ENCODE results near the gene ACTG1. TPM values are rescaled to one million over a fixed set of nuclear protein-coding genes. Genes with fewer than 3 reads are reported as not detected.

ACTG1 gene
- polyA plus RNA-seq, 1 of the 3 experiments (the other 2 are of a cell fraction), result 7,871 TPM

DNA sequence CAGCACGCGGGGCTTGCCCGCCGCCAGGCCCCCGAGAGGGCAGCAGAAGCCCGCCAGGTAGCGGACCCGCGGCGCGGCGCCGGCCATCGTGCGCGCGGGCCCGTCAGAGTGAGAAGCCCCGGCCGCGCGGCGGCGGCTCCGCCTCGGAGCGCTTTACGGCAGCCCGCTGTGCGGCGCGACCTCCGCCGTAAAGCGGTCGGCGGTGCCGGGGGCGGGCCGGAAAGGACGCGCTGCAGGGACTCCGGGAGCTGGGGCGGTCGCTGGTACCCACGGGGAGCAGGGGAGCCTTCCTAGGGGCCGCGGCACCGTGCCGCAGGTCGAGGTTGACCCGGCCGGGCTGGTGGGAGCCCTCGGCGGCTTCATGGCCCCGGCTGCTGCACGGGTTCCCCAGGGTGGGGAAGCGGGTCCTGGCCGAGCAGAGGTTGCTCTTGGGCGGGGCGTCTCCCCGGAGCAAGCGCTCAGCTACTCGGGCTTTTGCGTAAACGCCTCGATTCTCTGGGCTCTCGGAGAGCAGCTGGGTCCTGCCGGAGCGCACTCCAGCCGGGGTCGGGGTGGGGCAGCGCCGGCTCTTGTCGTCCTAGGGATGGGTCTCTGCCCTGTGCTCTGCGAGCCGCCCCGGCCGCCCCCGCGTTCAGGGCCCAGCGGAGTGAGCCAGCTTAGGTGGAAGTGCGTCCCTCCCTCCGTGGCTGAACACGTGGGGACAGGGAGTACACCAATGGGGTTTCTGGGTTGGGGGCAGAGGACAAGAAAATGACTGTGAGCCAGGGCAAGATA lies 39.8 kb upstream of the ACTG1 start, which contains the start of gene FAAP100 (continued):
- TF ChIP-seq, protein P1, sequence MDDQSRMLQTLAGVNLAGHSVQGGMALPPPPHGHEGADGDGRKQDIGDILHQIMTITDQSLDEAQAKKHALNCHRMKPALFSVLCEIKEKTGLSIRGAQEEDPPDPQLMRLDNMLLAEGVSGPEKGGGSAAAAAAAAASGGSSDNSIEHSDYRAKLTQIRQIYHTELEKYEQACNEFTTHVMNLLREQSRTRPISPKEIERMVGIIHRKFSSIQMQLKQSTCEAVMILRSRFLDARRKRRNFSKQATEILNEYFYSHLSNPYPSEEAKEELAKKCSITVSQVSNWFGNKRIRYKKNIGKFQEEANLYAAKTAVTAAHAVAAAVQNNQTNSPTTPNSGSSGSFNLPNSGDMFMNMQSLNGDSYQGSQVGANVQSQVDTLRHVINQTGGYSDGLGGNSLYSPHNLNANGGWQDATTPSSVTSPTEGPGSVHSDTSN (IDR thresholded peaks at IDR 0.05), result no peak
- TF ChIP-seq, protein P2, sequence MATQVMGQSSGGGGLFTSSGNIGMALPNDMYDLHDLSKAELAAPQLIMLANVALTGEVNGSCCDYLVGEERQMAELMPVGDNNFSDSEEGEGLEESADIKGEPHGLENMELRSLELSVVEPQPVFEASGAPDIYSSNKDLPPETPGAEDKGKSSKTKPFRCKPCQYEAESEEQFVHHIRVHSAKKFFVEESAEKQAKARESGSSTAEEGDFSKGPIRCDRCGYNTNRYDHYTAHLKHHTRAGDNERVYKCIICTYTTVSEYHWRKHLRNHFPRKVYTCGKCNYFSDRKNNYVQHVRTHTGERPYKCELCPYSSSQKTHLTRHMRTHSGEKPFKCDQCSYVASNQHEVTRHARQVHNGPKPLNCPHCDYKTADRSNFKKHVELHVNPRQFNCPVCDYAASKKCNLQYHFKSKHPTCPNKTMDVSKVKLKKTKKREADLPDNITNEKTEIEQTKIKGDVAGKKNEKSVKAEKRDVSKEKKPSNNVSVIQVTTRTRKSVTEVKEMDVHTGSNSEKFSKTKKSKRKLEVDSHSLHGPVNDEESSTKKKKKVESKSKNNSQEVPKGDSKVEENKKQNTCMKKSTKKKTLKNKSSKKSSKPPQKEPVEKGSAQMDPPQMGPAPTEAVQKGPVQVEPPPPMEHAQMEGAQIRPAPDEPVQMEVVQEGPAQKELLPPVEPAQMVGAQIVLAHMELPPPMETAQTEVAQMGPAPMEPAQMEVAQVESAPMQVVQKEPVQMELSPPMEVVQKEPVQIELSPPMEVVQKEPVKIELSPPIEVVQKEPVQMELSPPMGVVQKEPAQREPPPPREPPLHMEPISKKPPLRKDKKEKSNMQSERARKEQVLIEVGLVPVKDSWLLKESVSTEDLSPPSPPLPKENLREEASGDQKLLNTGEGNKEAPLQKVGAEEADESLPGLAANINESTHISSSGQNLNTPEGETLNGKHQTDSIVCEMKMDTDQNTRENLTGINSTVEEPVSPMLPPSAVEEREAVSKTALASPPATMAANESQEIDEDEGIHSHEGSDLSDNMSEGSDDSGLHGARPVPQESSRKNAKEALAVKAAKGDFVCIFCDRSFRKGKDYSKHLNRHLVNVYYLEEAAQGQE (IDR thresholded peaks at IDR 0.05; ENCODE audit: low read depth, low read length), result 0 out of 2 replicates have a peak, but pooled peaks have one; percentile 41
- TF ChIP-seq, protein P3, sequence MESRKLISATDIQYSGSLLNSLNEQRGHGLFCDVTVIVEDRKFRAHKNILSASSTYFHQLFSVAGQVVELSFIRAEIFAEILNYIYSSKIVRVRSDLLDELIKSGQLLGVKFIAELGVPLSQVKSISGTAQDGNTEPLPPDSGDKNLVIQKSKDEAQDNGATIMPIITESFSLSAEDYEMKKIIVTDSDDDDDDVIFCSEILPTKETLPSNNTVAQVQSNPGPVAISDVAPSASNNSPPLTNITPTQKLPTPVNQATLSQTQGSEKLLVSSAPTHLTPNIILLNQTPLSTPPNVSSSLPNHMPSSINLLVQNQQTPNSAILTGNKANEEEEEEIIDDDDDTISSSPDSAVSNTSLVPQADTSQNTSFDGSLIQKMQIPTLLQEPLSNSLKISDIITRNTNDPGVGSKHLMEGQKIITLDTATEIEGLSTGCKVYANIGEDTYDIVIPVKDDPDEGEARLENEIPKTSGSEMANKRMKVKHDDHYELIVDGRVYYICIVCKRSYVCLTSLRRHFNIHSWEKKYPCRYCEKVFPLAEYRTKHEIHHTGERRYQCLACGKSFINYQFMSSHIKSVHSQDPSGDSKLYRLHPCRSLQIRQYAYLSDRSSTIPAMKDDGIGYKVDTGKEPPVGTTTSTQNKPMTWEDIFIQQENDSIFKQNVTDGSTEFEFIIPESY (IDR thresholded peaks at IDR 0.05; ENCODE audit: borderline replicate concordance, low read depth), result peak; percentile 75; the same call in 1 of the 2 replicates
- TF ChIP-seq EZH2phosphoT487 (IDR thresholded peaks at IDR 0.05; ENCODE audit: borderline replicate concordance, low read depth), result no peak
- TF ChIP-seq TEAD4 (IDR thresholded peaks at IDR 0.05; ENCODE audit: borderline replicate concordance, insufficient read depth), result 0 out of 2 replicates have a peak, but pooled peaks have one; percentile 6
- TF ChIP-seq RCOR1 (IDR thresholded peaks at IDR 0.05; ENCODE audit: low read length), result no peak
- peak; percentile 40 for TF ChIP-seq YY1 (IDR thresholded peaks at IDR 0.05; ENCODE audit: low read depth)

DNA sequence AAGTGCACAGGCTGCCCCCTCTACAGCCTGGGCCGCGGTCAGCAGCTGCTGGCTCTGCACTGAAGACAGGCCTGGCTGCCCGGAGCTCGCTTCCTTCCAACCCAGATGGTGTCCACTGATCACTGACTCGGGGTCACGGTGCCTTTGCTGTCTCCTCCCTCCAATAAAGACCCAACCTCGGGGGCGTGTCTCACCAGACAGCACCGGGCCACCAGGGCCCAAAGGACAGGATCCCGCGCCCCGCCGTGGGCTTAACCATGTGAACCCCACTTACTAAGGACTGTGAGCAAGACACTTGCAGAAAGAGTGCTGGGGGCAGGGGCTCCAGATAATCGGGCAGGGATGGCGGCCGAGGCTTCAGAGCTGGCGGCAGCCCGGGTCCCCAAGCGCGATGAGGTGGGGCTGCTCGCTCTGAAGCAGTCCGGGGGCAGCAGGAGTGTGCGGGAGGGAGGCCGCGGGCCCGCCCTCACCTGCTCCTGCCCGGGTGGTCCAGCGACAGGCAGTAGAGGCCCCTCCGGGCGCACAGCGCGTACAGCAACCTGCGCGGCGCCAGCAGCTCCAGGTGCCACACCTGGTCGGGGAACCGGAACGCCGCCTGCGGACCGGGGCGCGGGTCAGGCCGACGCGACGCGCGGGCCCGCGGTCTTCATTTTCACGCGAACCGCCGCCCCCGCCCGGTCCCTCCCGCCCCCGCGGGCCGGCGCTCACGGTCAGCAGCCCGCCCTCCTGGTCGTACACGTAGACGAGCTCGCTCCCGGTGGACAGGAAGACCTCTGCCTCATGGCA lies 39.1 kb upstream of the ACTG1 start:
- DNase-seq, result peak; percentile 85
- Histone ChIP-seq H2AFZ (ENCODE audit: low read depth) (peak overlapping the region; percentile 72), H3K9me2 (no peaks in the 10 kb centered on the region), H3K36me3 (replicated peaks in 1 of 2; ENCODE audit: control insufficient read depth in 1 of 2, insufficient read depth in 2 of 2, low read length in 1 of 2) (peaks cover 16 to 38% of the 10 kb centered on the region in 2 experiments), H3K4me3 (ENCODE audit: low read depth in 2 of 2, low read length in 1 of 2) (peak overlapping the region; percentile 78 to 89), H3K27ac (ENCODE audit: low read depth in 2 of 2, low read length in 1 of 2) (peak overlapping the region; percentile 81 to 90; a peak in 3 of 4 replicates), H3K9me3 (no peaks in the 10 kb centered on the region), H3K9ac (peak overlapping the region; percentile 82), H3K4me2 (peak overlapping the region; percentile 100), H3F3A (replicated peaks; ENCODE audit: insufficient read depth) (peaks cover 40% of the 10 kb centered on the region), H4K20me1 (ENCODE audit: insufficient read depth) (peaks cover 17% of the 10 kb centered on the region; the same call in 1 of the 2 replicates), H3K27me3 (ENCODE audit: insufficient read depth) (no peaks in the 10 kb centered on the region), H3K4me1 (ENCODE audit: control insufficient read depth in 1 of 2, insufficient read depth in 2 of 2, low read depth in 1 of 2, low read length in 1 of 2) (peaks cover 21 to 26% of the 10 kb centered on the region in 2 experiments; a peak in 3 of 4 replicates), H3K79me2 (ENCODE audit: insufficient read depth) (peaks cover 52% of the 10 kb centered on the region)
- ChIA-PET POLR2A (interaction anchor here (0.6 to 1.9 kb wide), 12 partner anchors 8 to 746 kb away, joined by 3 to 12 read pairs (median 3); partner anchors contain the start of genes ACTG1, BAHCC1 and SLC38A10), CTCF (interaction anchor here (0.8 to 3.3 kb wide), 9 partner anchors 8 to 299 kb away, joined by 3 to 24 read pairs (median 4); no protein-coding TSS in a partner anchor)
- peak; percentile 67 for TF ChIP-seq MXI1 (IDR thresholded peaks at IDR 0.05; ENCODE audit: low read depth, low read length)
- no peak for TF ChIP-seq SMC3 (IDR thresholded peaks at IDR 0.05; ENCODE audit: low read depth, low read length)
- no peak for TF ChIP-seq RCOR1 (IDR thresholded peaks at IDR 0.05; ENCODE audit: low read length)
- TF ChIP-seq, protein P1 (IDR thresholded peaks at IDR 0.05), result no peak
- TF ChIP-seq, protein P4, sequence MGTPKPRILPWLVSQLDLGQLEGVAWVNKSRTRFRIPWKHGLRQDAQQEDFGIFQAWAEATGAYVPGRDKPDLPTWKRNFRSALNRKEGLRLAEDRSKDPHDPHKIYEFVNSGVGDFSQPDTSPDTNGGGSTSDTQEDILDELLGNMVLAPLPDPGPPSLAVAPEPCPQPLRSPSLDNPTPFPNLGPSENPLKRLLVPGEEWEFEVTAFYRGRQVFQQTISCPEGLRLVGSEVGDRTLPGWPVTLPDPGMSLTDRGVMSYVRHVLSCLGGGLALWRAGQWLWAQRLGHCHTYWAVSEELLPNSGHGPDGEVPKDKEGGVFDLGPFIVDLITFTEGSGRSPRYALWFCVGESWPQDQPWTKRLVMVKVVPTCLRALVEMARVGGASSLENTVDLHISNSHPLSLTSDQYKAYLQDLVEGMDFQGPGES (IDR thresholded peaks at IDR 0.05; ENCODE audit: low read depth, low read length), result no peak
- TF ChIP-seq, protein P5, sequence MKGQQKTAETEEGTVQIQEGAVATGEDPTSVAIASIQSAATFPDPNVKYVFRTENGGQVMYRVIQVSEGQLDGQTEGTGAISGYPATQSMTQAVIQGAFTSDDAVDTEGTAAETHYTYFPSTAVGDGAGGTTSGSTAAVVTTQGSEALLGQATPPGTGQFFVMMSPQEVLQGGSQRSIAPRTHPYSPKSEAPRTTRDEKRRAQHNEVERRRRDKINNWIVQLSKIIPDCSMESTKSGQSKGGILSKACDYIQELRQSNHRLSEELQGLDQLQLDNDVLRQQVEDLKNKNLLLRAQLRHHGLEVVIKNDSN (IDR thresholded peaks at IDR 0.05; ENCODE audit: borderline replicate concordance, low read depth), result no peak
- TF ChIP-seq YY1 (IDR thresholded peaks at IDR 0.05; ENCODE audit: low read depth), result no peak
- no peak for TF ChIP-seq NRF1 (IDR thresholded peaks at IDR 0.05; ENCODE audit: low read depth, low read length)
- WGBS (ENCODE audit: low lambda C conversion rate), result 2% methylated on average over 29 of the region's 69 CpGs

All from SK-N-SH (cell line).